Ovary (tissue), 9 donors: Measurements from ENCODE around the gene PRKD1. TPM values are rescaled to one million over a fixed set of nuclear protein-coding genes. Genes with fewer than 3 reads are reported as not detected.

ENCODE experiments used
- DNase-seq, 5 donors: peaks; one replicate each; pipeline ENCODE4 v3.0.0-alpha.2; 2019 to 2020
- H3K27ac ChIP-seq, 2 donors: fragments of 200-600 bp; one replicate each; pipeline versions ENCODE4 v1.5.1 to v1.8.0; 2019 to 2022
- H3K27me3 ChIP-seq: fragments of 200-600 bp; one replicate; pipeline ENCODE4 v1.8.0; 2022
- H3K36me3 ChIP-seq: fragments of 200-600 bp; sonication (generic); one replicate; pipeline ENCODE4 v1.5.1; 2019
- H3K4me1 ChIP-seq: one replicate; pipeline ENCODE4 v1.8.1; 2013; ENCODE audit warnings: mild to moderate bottlenecking, moderate library complexity; ENCODE audit not compliant: insufficient read depth
- H3K4me3 ChIP-seq: fragments of 200-600 bp; sonication (generic); one replicate; pipeline ENCODE4 v1.5.1; 2017
- H3K9me3 ChIP-seq, 2 donors: fragments of 200-600 bp in 1 of 2; sonication (generic) in 1 of 2; one replicate each; pipeline versions ENCODE4 v1.5.1 to v1.8.1; 2013 to 2019; ENCODE audit warnings: mild to moderate bottlenecking in 1 of 2, moderate library complexity in 1 of 2
- CTCF ChIP-seq, 3 donors: fragments of 450-650 bp in 2 of 3; fragments of 200-600 bp in 1 of 3; IDR thresholded peaks; one replicate each; pipeline versions ENCODE4 v1.5.1 to v1.8.0; 2016 to 2022; ENCODE audit warnings: antibody characterized with exemption in 3 of 3, mild to moderate bottlenecking in 1 of 3
- EP300 ChIP-seq: sonication (generic); formaldehyde crosslinking; IDR thresholded peaks from one replicate; pipeline ENCODE4 v1.6.1; 2017; ENCODE audit warnings: antibody characterized with exemption
- POLR2A ChIP-seq: fragments of 450-650 bp; IDR thresholded peaks from one replicate; pipeline ENCODE4 v1.6.1; 2017; ENCODE audit warnings: antibody characterized with exemption, mild to moderate bottlenecking, moderate library complexity
- WGBS, 3 donors: extraction: QIAGEN DNeasy Blood & Tissue Kit in 1 of 3; methylation state at CpG; one replicate each; pipeline versions ENCODE4 v1.1.5 to v1.1.7; 2013 to 2017; 5-methylcytosine and 5-hydroxymethylcytosine counted together
- intact Hi-C, 4 donors: fragments of 100-400 bp; cut with DNase I; formaldehyde crosslinking; loops; one replicate each; pipeline versions ENCODE4 v1.11.0 to v1.15.1; 2022 to 2023
- polyA plus RNA-seq, 2 donors: library from polyadenylated mRNA; stranded (reverse); fragments of 200-250 nt in 1 of 2; fragments of 350-450 nt in 1 of 2; fragmentation: Illumina TruSeq in 1 of 2; extraction: RNeasy Lipid Tissue Mini Kit (QIAGEN cat#74804) in 1 of 2; gene quantifications; one replicate each; pipeline ENCODE4 v1.2.3, GENCODE V29; 2013 to 2014
- total RNA-seq, 7 donors: library from RNA; depleted of rRNA in 2 of 7; stranded (reverse); fragments of >200 nt in 2 of 7; fragmentation: NEBNext Ultra II Directional in 3 of 7; extraction: Animal tissue kit (Norgen Biotek cat#: 25700) in 3 of 7; gene quantifications; one replicate each; pipeline versions ENCODE4 v1.1.0 to v1.2.4, GENCODE V29; 2016 to 2023
- donor health status: DM: no; HTN: no; CAD: no; lungs with moderate emphysema.
- donor health status: DM: no; HTN: no; CAD: no.
- donor health status: Bipolar disorder and iron deficiency.
- donor health status: DM: yes; HTN: yes; CAD: no.
- donor health status: DM: no; HTN: no; CAD: no.
- donor health status: DM: yes; HTN: yes; CAD: no.

Gene PRKD1
- total and polyA plus RNA-seq, 9 donors, result 7.7 to 39.9 (median 21.6) TPM

DNA sequence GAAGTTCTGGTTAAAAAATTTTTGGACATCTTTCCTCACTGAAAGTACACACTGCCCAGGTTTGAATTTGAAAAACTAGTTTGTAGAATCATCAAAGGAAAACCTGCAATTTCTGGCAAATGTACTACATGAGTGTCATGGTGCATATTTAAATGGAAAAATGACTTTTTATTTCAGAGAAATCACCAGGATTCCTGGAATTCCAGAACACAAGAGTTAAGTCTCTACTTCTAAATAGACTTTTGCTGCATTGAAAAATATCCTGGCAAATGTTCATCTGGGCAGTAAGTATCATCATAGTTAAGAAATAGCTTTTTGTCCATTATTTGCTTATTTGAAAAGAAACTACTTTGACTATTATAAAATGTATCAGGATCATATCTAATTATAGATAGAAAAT lies 275.1 kb downstream of the PRKD1 start:
- Histone ChIP-seq H3K27me3 (no peaks in the 10 kb centered on the region), H3K4me1 (peaks cover 7% of the 10 kb centered on the region), H3K4me3 (no peak overlapping the region), H3K9me3 (peaks cover 0 to 3% of the 10 kb centered on the region in 2 donors), H3K36me3 (no peaks in the 10 kb centered on the region), H3K27ac (no peak overlapping the region)
- intact Hi-C loops, result no loop called here
- TF ChIP-seq EP300 (no peak), CTCF (IDR thresholded peaks at IDR 0.05) (no peak), POLR2A (no peak)
- no peak for DNase-seq

DNA sequence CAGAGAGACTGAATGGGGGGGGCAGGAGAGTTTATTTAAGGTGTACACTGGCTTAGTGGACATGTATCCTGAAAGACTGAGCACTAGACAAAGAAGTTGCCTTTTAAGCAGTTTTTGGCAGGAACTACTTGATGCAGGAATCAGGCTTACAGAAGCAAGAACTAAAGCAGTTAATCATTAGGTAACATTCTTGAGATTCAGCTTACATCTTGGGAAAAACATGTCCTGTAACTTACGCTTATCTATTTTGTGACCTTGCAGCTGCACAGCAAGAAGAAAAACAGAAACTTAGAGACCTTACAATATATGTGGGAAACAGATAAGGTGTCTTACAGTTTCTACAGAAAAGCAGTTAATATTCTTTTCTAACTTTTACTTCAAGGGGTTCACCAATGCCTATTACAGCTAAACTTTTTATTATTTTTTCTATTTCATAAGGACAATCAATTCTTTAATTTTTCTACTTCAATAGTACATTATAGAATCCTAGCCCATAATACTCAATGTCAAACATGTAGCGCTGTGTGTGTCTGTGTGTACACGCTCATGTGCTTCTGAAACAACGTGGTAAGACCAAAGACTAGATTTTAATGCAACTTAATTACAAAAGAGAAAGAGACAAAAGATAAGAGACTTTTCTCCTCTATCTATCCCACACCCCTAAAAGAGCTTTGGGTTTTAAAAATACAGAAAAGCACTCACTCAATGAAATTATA lies 276.9 kb downstream of the PRKD1 start:
- TF ChIP-seq EP300 (no peak), CTCF (IDR thresholded peaks at IDR 0.05) (no peak), POLR2A (no peak)
- H3K4me3 ChIP-seq, result no peak overlapping the region
- DNase-seq, result no peak
- H3K27me3 ChIP-seq, result no peaks in the 10 kb centered on the region
- H3K4me1 ChIP-seq, result peaks cover 7% of the 10 kb centered on the region
- intact Hi-C loops, result no loop called here
- peaks cover 0 to 4% of the 10 kb centered on the region in 2 donors for H3K9me3 ChIP-seq
- no peaks in the 10 kb centered on the region for H3K36me3 ChIP-seq
- 42 to 43% (median 43%) methylated on average over 4 of the region's 4 CpGs for WGBS, 3 donors
- H3K27ac ChIP-seq, result peak overlapping the region in 1 of 2 donors; percentile 41

DNA sequence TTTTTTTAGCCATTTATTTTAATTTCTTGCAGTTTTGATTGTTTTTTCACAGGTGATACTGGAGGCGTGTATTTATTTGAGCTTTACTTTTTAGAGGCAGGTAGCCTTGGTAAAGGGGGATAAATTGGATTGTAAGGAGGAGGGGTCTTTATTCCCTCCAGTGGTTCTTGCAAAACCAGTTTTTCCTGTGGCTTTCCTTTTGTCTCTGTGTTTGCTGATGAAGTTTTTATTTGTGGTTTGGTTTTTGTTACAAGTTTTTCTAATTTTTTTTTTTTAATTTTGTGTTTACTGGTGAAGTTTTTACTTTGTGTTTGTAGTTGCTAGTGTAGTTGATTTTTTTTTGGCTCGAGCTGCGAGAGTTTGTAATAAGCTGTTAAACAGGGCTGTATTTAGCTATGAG lies 278.5 kb downstream of the PRKD1 start:
- TF ChIP-seq EP300 (no peak), POLR2A (no peak), CTCF (IDR thresholded peaks at IDR 0.05) (no peak)
- Histone ChIP-seq H3K4me1 (peaks cover 6% of the 10 kb centered on the region), H3K4me3 (no peak overlapping the region), H3K36me3 (no peaks in the 10 kb centered on the region), H3K27ac (no peak overlapping the region), H3K9me3 (peaks cover 0 to 4% of the 10 kb centered on the region in 2 donors), H3K27me3 (no peaks in the 10 kb centered on the region)
- WGBS, 3 donors, result 88 to 96% (median 93%) methylated on average over 3 of the region's 3 CpGs
- intact Hi-C loops, result no loop called here
- DNase-seq, result no peak

DNA sequence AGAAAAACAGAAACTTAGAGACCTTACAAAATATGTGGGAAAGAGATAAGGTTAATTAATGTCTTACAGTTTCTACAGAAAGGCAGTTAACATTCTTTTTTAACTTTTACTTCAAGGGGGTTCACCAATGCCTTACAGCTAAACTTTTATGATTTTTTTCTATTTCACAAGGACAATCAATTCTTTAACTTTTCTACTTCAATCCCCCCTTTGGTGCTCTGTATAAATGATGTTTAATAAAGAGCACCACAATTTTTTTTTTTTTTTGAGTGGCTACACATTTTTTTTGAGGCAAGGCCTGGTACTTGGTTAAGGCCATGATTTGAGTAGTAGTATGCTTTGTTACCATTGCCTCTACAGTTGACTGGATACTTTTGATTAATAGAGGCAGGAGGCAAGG lies 279.6 kb downstream of the PRKD1 start:
- Histone ChIP-seq H3K27me3 (no peaks in the 10 kb centered on the region), H3K36me3 (no peaks in the 10 kb centered on the region), H3K4me1 (peaks cover 6% of the 10 kb centered on the region), H3K9me3 (peaks cover 0 to 4% of the 10 kb centered on the region in 2 donors), H3K27ac (no peak overlapping the region), H3K4me3 (no peak overlapping the region)
- intact Hi-C loops, result no loop called here
- TF ChIP-seq CTCF (IDR thresholded peaks at IDR 0.05), result no peak
- no peak for TF ChIP-seq POLR2A
- TF ChIP-seq EP300, result no peak
- DNase-seq, result no peak
